A673 (cell line): ENCODE results near the gene BOK. TPM values are rescaled to one million over a fixed set of nuclear protein-coding genes. Genes with fewer than 3 reads are reported as not detected.

Experiments used
- BruUV-seq: library from RNA; stranded (reverse); fragments of 400-500 nt; replicated peaks from 2 replicates; lab custom pipeline; 2021; lab: Mats Ljungman, UMichigan
- CTCF ChIA-PET: fragments of 300-600 bp; sonication (Branson Sonifier 250); formaldehyde crosslinking; loops from one replicate; lab custom pipeline; 2022; ENCODE audit warnings: antibody characterized with exemption; lab: Charles Lee
- POLR2A ChIA-PET: fragments of 300-600 bp; sonication (Branson Sonifier 250); formaldehyde crosslinking; loops from one replicate; lab custom pipeline; 2022; ENCODE audit warnings: antibody characterized with exemption; ENCODE audit not compliant: low non-redundant PET; lab: Charles Lee
- DNase-seq: peaks from one replicate; pipeline ENCODE4 v3.0.0-alpha.2; 2015; ENCODE audit warnings: low spot score
- H3K27ac ChIP-seq: fragments of 200-600 bp; sonication (generic); 2 replicates; pipeline ENCODE4 v1.5.1; 2016; ENCODE audit warnings: mixed run types, low read depth, mild to moderate bottlenecking, mixed read lengths, antibody characterized with exemption, low read length; ENCODE audit not compliant: poor library complexity, severe bottlenecking
- H3K27me3 ChIP-seq: fragments of 200-600 bp; sonication (generic); replicated peaks from 2 replicates; pipeline ENCODE4 v1.6.1; 2017; ENCODE audit warnings: mixed run types, low read depth, mild to moderate bottlenecking, mixed read lengths, antibody characterized with exemption, low read length; ENCODE audit not compliant: insufficient read depth, poor library complexity
- H3K36me3 ChIP-seq: fragments of 200-600 bp; sonication (generic); 2 replicates; pipeline ENCODE4 v1.6.1; 2016; ENCODE audit warnings: mixed run types, mild to moderate bottlenecking, mixed read lengths, antibody characterized with exemption, low read length; ENCODE audit not compliant: insufficient read depth, poor library complexity, severe bottlenecking
- H3K4me1 ChIP-seq: fragments of 200-600 bp; sonication (generic); 2 replicates; pipeline ENCODE4 v1.6.1; 2017; ENCODE audit warnings: mixed run types, mild to moderate bottlenecking, mixed read lengths, antibody characterized with exemption, low read length; ENCODE audit not compliant: insufficient read depth, poor library complexity, severe bottlenecking
- H3K4me3 ChIP-seq: fragments of 200-600 bp; sonication (generic); 2 replicates; pipeline ENCODE4 v1.5.1; 2016; ENCODE audit warnings: low read depth, mixed run types, mild to moderate bottlenecking, mixed read lengths, low read length; ENCODE audit not compliant: poor library complexity, severe bottlenecking
- H3K9me3 ChIP-seq: fragments of 200-600 bp; sonication (generic); 2 replicates; pipeline ENCODE4 v1.6.1; 2016; ENCODE audit warnings: mixed run types, low read depth, mild to moderate bottlenecking, mixed read lengths, antibody characterized with exemption, low read length; ENCODE audit not compliant: poor library complexity, severe bottlenecking
- CTCF ChIP-seq: fragments of 300-800, 200-600 bp; sonication (generic); conservative IDR thresholded peaks from 2 replicates; pipeline ENCODE4 v1.5.1; 2017; ENCODE audit warnings: low read depth, mild to moderate bottlenecking, antibody characterized with exemption, low read length, moderate library complexity, mixed read lengths
- EZH2 ChIP-seq: fragments of 200-600 bp; sonication (generic); IDR thresholded peaks from 2 replicates; pipeline ENCODE4 v1.6.1; 2017; ENCODE audit warnings: borderline replicate concordance, low read depth, mild to moderate bottlenecking, mixed read lengths, antibody characterized with exemption, low read length; ENCODE audit not compliant: poor library complexity, severe bottlenecking
- intact Hi-C: fragments of 100-400 bp; cut with micrococcal nuclease; formaldehyde crosslinking; loops from one replicate; pipeline ENCODE4 v1.10.0; 2022; ENCODE audit not compliant: unreplicated experiment
- total RNA-seq: library from RNA; stranded (reverse); gene quantifications from 2 replicates; pipeline ENCODE4 v1.2.3, GENCODE V29; 2021

Gene BOK
- total RNA-seq, 1 experiment from 2014 or later = 2.7 TPM

GRCh38 chr2:241599615-241600014 is 41.1 kb downstream of the BOK start:
- TF ChIP-seq CTCF (no peak), EZH2 (no peak)
- ChIA-PET CTCF (interaction anchor here (0.6 kb wide), 1 partner anchor 44 kb away, joined by 3 read pairs; no protein-coding TSS in a partner anchor), POLR2A (no interaction called here)
- Histone ChIP-seq H3K4me3 (no peak overlapping the region), H3K27ac (no peak overlapping the region), H3K36me3 (peaks cover 24% of the 10 kb centered on the region), H3K27me3 (no peaks in the 10 kb centered on the region), H3K4me1 (no peaks in the 10 kb centered on the region), H3K9me3 (no peaks in the 10 kb centered on the region)
- BruUV-seq = no TSS peak
- DNase-seq = no peak
- intact Hi-C loops = no loop called here

- peaks cover 27% of the 10 kb centered on the region for H3K36me3 ChIP-seq
- no peaks in the 10 kb centered on the region for H3K4me1 ChIP-seq
- intact Hi-C loops = no loop called here
- ChIA-PET POLR2A (no interaction called here), CTCF (no interaction called here)
- no peak overlapping the region for H3K4me3 ChIP-seq
- no peak for DNase-seq
- no peak for TF ChIP-seq CTCF
- TF ChIP-seq EZH2 = no peak
- no peaks in the 10 kb centered on the region for H3K9me3 ChIP-seq
- no peak overlapping the region for H3K27ac ChIP-seq
- BruUV-seq = no TSS peak
- no peaks in the 10 kb centered on the region for H3K27me3 ChIP-seq
Observed at GRCh38 chr2:241601841-241602240, 43.3 kb downstream of the BOK start.

- Histone ChIP-seq H3K4me3 (no peak overlapping the region), H3K27me3 (no peaks in the 10 kb centered on the region), H3K9me3 (no peaks in the 10 kb centered on the region), H3K36me3 (peaks cover 22% of the 10 kb centered on the region), H3K27ac (no peak overlapping the region), H3K4me1 (no peaks in the 10 kb centered on the region)
- no TSS peak for BruUV-seq
- TF ChIP-seq CTCF (no peak), EZH2 (no peak)
- no peak for DNase-seq
- intact Hi-C loops = no loop called here
- ChIA-PET POLR2A (no interaction called here), CTCF (no interaction called here)
Observed at GRCh38 chr2:241602720-241603119, 44.2 kb downstream of the BOK start.
